GM06990 (cell line): ENCODE results near the gene SCNN1B.
"Not testable (repeated sequence)": the region's sequence is repeated elsewhere in the genome, so short reads cannot be mapped to it uniquely, and the experiment has no call there.

Source experiments
- DNase-seq: peaks from one replicate; pipeline ENCODE4 v3.0.0-alpha.2; 2011; ENCODE audit not compliant: insufficient read length; ENCODE audit errors: extremely low read depth
- H3K27me3 ChIP-seq: replicated peaks from 2 replicates; pipeline ENCODE4 v1.6.0; 2011; ENCODE audit warnings: low read length; ENCODE audit not compliant: control insufficient read depth, insufficient read depth
- H3K36me3 ChIP-seq: 2 replicates; pipeline ENCODE4 v1.5.1; 2011; ENCODE audit warnings: low read length; ENCODE audit not compliant: control insufficient read depth, insufficient read depth
- H3K4me3 ChIP-seq: replicated peaks from 2 replicates; pipeline ENCODE4 v1.5.1; 2011; ENCODE audit warnings: low read depth, mild to moderate bottlenecking, control low read depth, low read length
- TF ChIP-seq, protein P1 (sequence below): IDR thresholded peaks from 2 replicates; pipeline ENCODE4 v1.5.1; 2011; ENCODE audit warnings: low read length, control low read depth, mild to moderate bottlenecking, inconsistent platforms; ENCODE audit not compliant: insufficient read depth, poor library complexity, severe bottlenecking

The SCNN1B gene

DNA sequence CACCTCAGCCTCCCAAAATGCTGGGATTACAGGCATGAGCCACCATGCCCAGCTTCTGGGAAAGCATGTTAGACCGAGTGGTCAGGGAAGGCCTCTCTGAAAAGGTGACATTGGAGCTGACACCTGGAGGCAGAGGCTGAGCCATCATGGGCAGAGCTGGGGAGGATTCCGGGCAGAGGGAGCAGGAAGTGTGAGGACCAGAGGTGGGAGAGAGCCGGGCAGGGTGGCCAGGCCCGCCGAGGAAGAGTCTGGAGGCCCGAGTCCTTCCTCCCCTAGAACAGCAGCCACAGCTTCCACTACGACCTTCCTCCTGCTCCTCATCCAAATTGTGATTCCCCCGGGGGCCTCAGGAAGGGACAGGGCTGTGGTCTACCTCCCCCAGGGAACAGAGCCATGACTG lies 76.2 kb downstream of the SCNN1B start:
- H3K4me3 ChIP-seq: no peak overlapping the region
- H3K27me3 ChIP-seq: no peaks in the 10 kb centered on the region
- DNase-seq: no peak
- TF ChIP-seq, protein P1, sequence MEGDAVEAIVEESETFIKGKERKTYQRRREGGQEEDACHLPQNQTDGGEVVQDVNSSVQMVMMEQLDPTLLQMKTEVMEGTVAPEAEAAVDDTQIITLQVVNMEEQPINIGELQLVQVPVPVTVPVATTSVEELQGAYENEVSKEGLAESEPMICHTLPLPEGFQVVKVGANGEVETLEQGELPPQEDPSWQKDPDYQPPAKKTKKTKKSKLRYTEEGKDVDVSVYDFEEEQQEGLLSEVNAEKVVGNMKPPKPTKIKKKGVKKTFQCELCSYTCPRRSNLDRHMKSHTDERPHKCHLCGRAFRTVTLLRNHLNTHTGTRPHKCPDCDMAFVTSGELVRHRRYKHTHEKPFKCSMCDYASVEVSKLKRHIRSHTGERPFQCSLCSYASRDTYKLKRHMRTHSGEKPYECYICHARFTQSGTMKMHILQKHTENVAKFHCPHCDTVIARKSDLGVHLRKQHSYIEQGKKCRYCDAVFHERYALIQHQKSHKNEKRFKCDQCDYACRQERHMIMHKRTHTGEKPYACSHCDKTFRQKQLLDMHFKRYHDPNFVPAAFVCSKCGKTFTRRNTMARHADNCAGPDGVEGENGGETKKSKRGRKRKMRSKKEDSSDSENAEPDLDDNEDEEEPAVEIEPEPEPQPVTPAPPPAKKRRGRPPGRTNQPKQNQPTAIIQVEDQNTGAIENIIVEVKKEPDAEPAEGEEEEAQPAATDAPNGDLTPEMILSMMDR: no peak
- H3K36me3 ChIP-seq: no peaks in the 10 kb centered on the region

GRCh38 chr16:23378921-23379320 lies 76.8 kb downstream of the SCNN1B start:
- DNase-seq: no peak
- TF ChIP-seq, protein P1: no peak
- Histone ChIP-seq H3K27me3 (no peaks in the 10 kb centered on the region), H3K4me3 (no peak overlapping the region), H3K36me3 (no peaks in the 10 kb centered on the region)

- Histone ChIP-seq H3K36me3 (no peaks in the 10 kb centered on the region; the same call in 1 of the 2 replicates), H3K27me3 (no peaks in the 10 kb centered on the region), H3K4me3 (no peak overlapping the region)
- TF ChIP-seq, protein P1: no peak
- no peak for DNase-seq
These were observed 77.6 kb downstream of the SCNN1B start for GRCh38 chr16:23379707-23380106.

GRCh38 chr16:23380501-23380951 lies 78.4 kb downstream of the SCNN1B start:
- Histone ChIP-seq H3K36me3 (no peaks in the 10 kb centered on the region; the same call in 1 of the 2 replicates), H3K27me3 (no peaks in the 10 kb centered on the region), H3K4me3 (no peak overlapping the region)
- TF ChIP-seq, protein P1: no peak
- DNase-seq: no peak

GRCh38 chr16:23381702-23382101 lies 79.6 kb downstream of the SCNN1B start:
- not testable (repeated sequence) for H3K27me3 ChIP-seq, DNase-seq, H3K36me3 ChIP-seq, H3K4me3 ChIP-seq

GRCh38 chr16:23382279-23382678 lies 80.2 kb downstream of the SCNN1B start:
- H3K36me3 ChIP-seq: no peaks in the 10 kb centered on the region; the same call in 1 of the 2 replicates

More at GRCh38 chr16:23382279-23382678, 80.2 kb downstream of the SCNN1B start:
- no peaks in the 10 kb centered on the region for H3K27me3 ChIP-seq
- H3K4me3 ChIP-seq: no peak overlapping the region
- DNase-seq: no peak
- TF ChIP-seq, protein P1: no peak
